Activated CD4-positive, alpha-beta memory T cell treated with anti-CD3 and anti-CD28 coated beads for 36 hours (primary cell): ENCODE measurements around the gene RGMB. TPM values are rescaled to one million over a fixed set of nuclear protein-coding genes. Genes with fewer than 3 reads are reported as not detected.
"Not testable (repeated sequence)": the region's sequence is repeated elsewhere in the genome, so short reads cannot be mapped to it uniquely, and the experiment has no call there.

Experiments used
- CTCF ChIA-PET: fragments of 350-600 bp; sonication (Branson Sonifier 250); formaldehyde crosslinking; loops from one replicate; lab custom pipeline; 2021; ENCODE audit warnings: antibody characterized with exemption, inconsistent platforms; lab: Charles Lee
- POLR2A ChIA-PET: fragments of 350-600 bp; sonication (Branson Sonifier 250); formaldehyde crosslinking; loops from one replicate; lab custom pipeline; 2021; ENCODE audit warnings: antibody characterized with exemption; lab: Charles Lee
- DNase-seq: peaks from one replicate; pipeline ENCODE4 v3.0.0-alpha.2; 2020
- H3K27ac Mint-ChIP-seq: one replicate; pipeline ENCODE4 v1.8.0; 2021; ENCODE audit warnings: mixed read lengths
- H3K27me3 Mint-ChIP-seq: one replicate; pipeline ENCODE4 v1.8.0; 2021; ENCODE audit warnings: mixed read lengths
- H3K36me3 Mint-ChIP-seq: one replicate; pipeline ENCODE4 v1.8.0; 2021; ENCODE audit warnings: mixed read lengths
- H3K4me1 Mint-ChIP-seq: one replicate; pipeline ENCODE4 v1.8.0; 2021; ENCODE audit warnings: low read depth, mixed read lengths
- H3K4me3 Mint-ChIP-seq: one replicate; pipeline ENCODE4 v1.8.0; 2021; ENCODE audit warnings: mild to moderate bottlenecking, mixed read lengths
- H3K9me3 Mint-ChIP-seq: one replicate; pipeline ENCODE4 v1.8.0; 2021; ENCODE audit warnings: mixed read lengths
- intact Hi-C: fragments of 100-400 bp; cut with micrococcal nuclease; formaldehyde crosslinking; loops from one replicate; pipeline ENCODE4 v1.15.1; 2023
- total RNA-seq, 2 experiments: library from RNA; stranded (reverse); gene quantifications; one replicate each; pipeline ENCODE4 v1.2.3, GENCODE V29; 2021

Gene RGMB, protein sequence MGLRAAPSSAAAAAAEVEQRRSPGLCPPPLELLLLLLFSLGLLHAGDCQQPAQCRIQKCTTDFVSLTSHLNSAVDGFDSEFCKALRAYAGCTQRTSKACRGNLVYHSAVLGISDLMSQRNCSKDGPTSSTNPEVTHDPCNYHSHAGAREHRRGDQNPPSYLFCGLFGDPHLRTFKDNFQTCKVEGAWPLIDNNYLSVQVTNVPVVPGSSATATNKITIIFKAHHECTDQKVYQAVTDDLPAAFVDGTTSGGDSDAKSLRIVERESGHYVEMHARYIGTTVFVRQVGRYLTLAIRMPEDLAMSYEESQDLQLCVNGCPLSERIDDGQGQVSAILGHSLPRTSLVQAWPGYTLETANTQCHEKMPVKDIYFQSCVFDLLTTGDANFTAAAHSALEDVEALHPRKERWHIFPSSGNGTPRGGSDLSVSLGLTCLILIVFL
- 1 to 10 TPM; 3.3 to 3.8 TPM for total RNA-seq

DNA sequence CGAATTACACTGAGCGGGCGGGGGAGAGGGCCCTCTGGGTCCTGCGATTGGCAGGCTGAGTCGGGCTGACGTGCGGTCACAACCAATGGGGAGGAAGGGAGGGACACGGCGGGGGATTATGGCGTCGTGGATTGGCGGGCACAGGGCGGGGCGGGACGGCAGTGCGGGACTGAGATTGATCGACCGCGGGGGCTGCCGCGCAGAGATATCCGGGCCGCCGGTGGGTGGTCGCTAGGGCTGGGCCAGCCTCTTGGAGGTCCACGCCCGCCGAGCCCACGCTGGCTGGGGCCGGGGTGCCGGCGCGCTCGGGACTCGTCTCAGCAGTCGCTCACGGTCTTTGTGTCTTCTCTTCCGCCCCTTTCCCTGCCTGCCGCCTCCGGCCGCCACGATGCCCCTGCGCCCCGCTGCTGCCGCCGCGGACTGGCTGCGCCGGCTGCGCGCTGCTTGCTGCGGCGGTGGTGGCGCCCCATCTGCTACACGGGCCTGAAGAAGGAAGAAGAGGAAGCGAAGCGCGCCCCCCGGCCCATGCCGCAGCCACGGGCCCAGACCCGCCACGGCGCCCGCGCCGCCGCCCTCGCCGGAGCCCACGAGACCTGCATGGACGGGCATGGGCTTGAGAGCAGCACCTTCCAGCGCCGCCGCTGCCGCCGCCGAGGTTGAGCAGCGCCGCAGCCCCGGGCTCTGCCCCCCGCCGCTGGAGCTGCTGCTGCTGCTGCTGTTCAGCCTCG is at the start of gene RGMB:
RGMB (plus strand) TSS at position 200 of the 728 bp plus-strand sequence; CDS start at position 608, 408 bp downstream.
- H3K27ac Mint-ChIP-seq = peak within 1 kb of the TSS; percentile 50
- peak within 1 kb of the TSS; percentile 91 for H3K4me3 Mint-ChIP-seq
- intact Hi-C loops = loop anchor here (1.0 to 10.0 kb wide), 4 partner anchors 156 to 1590 kb away; partner anchors contain the start of genes CHD1 and RIOK2
- DNase-seq = peak; percentile 95
- H3K4me1 Mint-ChIP-seq = peaks cover 45% of the 10 kb centered on the region
- ChIA-PET POLR2A (no interaction called here), CTCF (interaction anchor here (1.3 kb wide), 1 partner anchor 69 kb away, joined by 4 read pairs; no protein-coding TSS in a partner anchor)
- no peaks in the 10 kb centered on the region for H3K36me3 Mint-ChIP-seq
- peaks cover 21% of the 10 kb centered on the region for H3K27me3 Mint-ChIP-seq
- H3K9me3 Mint-ChIP-seq = no peaks in the 10 kb centered on the region

DNA sequence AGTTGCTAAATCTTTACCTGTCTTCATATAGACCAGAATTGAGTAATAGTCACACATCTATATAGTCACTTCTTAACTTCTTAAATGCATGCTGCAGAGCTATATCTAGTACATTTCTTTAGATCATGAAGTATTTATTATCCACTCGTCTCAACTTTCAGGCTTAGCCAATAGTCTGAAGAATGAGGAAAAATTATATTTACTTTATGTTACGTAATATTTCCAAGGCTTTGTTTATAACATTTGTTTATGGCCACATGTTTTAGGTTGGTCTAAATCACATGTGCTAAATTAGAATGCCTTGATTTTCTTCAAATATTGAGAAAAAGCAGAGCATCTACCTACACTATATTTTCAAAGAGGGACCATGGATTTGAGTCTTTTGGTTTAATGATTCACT is 47.2 kb upstream of the RGMB start:
- Mint-ChIP-seq H3K4me3 (no peak overlapping the region), H3K27me3 (peaks cover 6% of the 10 kb centered on the region), H3K9me3 (no peaks in the 10 kb centered on the region), H3K36me3 (no peaks in the 10 kb centered on the region), H3K4me1 (no peaks in the 10 kb centered on the region), H3K27ac (no peak overlapping the region)
- DNase-seq = no peak
- ChIA-PET CTCF (no interaction called here), POLR2A (no interaction called here)
- intact Hi-C loops = no loop called here

DNA sequence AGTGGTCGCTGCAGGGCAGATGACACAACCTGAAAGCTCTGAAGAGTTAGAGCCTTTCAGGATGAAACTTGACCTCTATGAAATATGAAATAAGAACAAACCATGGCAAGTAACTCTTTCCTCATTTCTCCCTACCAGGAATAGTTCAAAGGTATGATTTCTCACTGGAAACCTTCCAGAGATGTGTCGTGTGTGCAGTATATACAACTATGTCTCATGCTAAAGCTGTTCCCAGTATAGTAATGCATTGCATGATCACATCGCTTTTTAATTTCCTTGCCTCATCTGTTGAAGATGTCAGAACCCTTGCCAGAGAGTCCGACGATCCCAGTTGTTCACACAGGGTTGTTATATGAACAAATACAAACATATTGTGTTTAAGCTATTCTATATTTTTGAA is 45.8 kb upstream of the RGMB start:
- no peaks in the 10 kb centered on the region for H3K4me1 Mint-ChIP-seq
- H3K36me3 Mint-ChIP-seq = no peaks in the 10 kb centered on the region
- H3K4me3 Mint-ChIP-seq = no peak overlapping the region
- POLR2A ChIA-PET = no interaction called here
- H3K27me3 Mint-ChIP-seq = peaks cover 9% of the 10 kb centered on the region
- CTCF ChIA-PET = no interaction called here
- intact Hi-C loops = no loop called here
- DNase-seq = no peak
- no peak overlapping the region for H3K27ac Mint-ChIP-seq
- no peaks in the 10 kb centered on the region for H3K9me3 Mint-ChIP-seq

DNA sequence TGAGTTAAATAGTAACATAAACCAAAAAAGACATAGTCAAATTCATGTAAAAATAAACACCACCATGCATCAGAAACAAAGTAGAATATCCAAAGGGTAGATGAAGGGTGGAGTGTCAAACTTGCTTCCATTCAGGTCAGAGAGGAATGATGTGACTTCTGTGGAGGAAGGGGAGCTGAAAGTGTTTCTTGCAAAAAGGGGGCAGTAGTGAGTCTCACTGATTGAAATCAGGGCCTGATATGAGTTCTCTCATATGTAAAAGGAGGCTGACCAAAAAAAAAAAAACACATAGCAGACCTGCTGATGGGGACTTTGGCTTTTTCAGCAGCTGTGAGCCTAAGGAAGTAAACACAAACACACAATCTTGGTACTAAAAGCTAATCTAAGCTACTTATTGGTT is 38.8 kb upstream of the RGMB start:
- Mint-ChIP-seq H3K4me1 (no peaks in the 10 kb centered on the region), H3K27ac (no peak overlapping the region), H3K4me3 (no peak overlapping the region), H3K9me3 (no peaks in the 10 kb centered on the region), H3K27me3 (peaks cover 14% of the 10 kb centered on the region), H3K36me3 (no peaks in the 10 kb centered on the region)
- intact Hi-C loops = no loop called here
- ChIA-PET CTCF (interaction anchor here (0.6 to 1.0 kb wide), 3 partner anchors 18 to 35 kb away, joined by 3 read pairs; no protein-coding TSS in a partner anchor), POLR2A (no interaction called here)
- DNase-seq = no peak

DNA sequence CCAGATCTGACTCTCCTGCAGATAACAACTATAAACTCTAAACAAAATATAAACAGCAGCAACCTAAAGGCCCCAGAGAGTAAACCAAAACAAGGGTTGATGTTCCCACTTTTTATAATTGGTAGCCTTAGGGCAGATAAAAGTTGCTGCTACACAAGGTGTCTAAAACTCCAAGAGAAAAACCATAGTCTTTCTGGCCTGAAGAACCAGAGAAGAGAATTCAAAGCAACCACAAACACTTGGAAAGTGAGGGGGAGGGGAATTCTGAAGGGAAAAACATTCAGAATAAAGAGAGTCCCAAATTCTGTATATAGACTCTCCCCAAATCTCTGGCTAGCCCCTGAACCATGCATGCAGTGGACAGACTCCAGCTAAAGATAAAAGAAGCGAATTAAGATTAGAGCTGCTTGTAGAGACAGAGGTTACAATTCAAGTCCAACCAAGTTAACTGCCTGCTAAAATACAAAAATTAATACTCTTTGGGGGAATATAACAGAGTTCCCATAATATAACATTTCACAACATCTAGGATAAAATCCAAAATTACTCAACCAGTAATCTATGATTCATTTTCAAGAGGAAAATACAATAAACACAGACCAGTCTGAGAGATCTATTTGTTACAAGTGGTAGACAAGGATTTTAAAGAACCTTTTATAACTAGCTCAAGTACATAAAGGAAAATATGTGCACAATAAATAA is 37.5 kb upstream of the RGMB start:
- no peak for DNase-seq
- Mint-ChIP-seq H3K4me3 (no peak overlapping the region), H3K27me3 (peaks cover 14% of the 10 kb centered on the region), H3K9me3 (no peaks in the 10 kb centered on the region), H3K36me3 (no peaks in the 10 kb centered on the region), H3K4me1 (no peaks in the 10 kb centered on the region), H3K27ac (no peak overlapping the region)
- ChIA-PET CTCF (no interaction called here), POLR2A (no interaction called here)
- intact Hi-C loops = no loop called here

DNA sequence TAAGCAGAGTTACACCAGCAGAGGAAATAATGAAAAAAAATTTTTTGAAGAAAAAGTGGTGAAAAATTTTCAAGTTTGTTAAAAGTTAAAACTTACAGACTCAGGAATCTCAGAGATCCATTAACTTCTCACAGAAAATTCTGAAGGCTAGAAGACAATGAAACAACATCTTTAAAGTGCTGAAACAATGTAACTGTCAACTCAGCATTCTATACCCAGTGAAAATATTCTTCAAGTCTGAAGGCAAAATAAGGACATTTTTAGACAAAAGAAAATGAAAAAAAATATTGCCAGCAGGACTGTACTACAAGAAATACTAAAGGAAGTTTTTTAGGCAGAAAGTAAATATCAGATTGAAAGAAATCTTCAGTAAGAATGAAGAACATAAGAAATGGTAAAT is 36.7 kb upstream of the RGMB start:
- peaks cover 14% of the 10 kb centered on the region for H3K27me3 Mint-ChIP-seq
- CTCF ChIA-PET = no interaction called here
- H3K4me1 Mint-ChIP-seq = no peaks in the 10 kb centered on the region

DNA sequence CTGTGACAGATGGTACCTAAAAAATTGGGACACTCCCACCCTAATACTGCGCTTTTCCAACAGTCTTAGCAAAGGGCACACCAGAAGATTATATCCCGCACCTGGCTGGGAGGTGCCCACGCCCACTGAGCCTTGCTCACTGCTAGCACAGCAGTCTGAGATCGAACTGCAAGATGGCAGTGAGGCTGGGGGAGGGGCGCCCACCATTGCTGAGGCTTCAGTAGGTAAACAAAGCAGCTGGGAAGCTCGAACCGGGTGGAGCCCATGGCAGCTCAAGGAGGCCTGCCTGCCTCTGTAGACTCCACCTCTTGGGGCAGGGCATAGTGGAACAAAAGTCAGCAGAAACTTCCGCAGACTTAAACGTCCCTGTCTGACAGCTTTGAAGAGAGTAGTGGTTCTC is 36.0 kb upstream of the RGMB start:
- H3K4me3 Mint-ChIP-seq, DNase-seq, CTCF ChIA-PET, H3K27ac Mint-ChIP-seq, POLR2A ChIA-PET, H3K4me1 Mint-ChIP-seq, H3K36me3 Mint-ChIP-seq, intact Hi-C loops, H3K9me3 Mint-ChIP-seq: not testable (repeated sequence)
- H3K27me3 Mint-ChIP-seq = peaks cover 16% of the 10 kb centered on the region

More for the DNA sequence above, 36.7 kb upstream of the RGMB start:
- Mint-ChIP-seq H3K36me3 (no peaks in the 10 kb centered on the region), H3K27ac (no peak overlapping the region), H3K4me3 (no peak overlapping the region), H3K9me3 (no peaks in the 10 kb centered on the region)
- intact Hi-C loops = no loop called here
- no peak for DNase-seq
- POLR2A ChIA-PET = no interaction called here

DNA sequence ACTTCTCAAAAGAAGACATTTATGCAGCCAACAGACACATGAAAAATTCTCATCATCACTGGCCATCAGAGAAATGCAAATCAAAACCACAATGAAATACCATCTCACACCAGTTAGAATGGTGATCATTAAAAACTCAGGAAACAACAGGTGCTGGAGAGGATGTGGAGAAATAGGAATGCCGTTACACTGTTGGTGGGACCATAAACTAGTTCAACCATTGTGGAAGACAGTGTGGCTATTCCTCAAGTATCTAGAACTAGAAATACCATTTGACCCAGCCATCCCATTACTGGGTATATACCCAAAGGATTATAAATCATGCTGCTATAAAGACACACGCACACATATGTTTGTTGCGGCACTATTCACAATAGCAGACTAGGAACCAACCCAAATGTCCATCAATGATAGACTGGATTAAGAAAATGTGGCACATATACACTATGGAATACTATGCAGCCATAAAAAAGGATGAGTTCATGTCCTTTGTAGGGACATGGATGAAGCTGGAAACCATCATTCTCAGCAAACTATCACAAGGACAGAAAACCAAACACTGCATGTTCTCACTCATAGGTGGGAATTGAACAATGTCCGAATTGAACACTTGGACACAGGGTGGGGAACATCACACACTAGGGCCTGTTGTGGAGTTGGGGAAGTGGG is 34.8 kb upstream of the RGMB start:
- CTCF ChIA-PET, H3K36me3 Mint-ChIP-seq, POLR2A ChIA-PET, H3K4me3 Mint-ChIP-seq, DNase-seq, H3K4me1 Mint-ChIP-seq, H3K9me3 Mint-ChIP-seq, intact Hi-C loops, H3K27ac Mint-ChIP-seq: not testable (repeated sequence)
- H3K27me3 Mint-ChIP-seq = peaks cover 12% of the 10 kb centered on the region

DNA sequence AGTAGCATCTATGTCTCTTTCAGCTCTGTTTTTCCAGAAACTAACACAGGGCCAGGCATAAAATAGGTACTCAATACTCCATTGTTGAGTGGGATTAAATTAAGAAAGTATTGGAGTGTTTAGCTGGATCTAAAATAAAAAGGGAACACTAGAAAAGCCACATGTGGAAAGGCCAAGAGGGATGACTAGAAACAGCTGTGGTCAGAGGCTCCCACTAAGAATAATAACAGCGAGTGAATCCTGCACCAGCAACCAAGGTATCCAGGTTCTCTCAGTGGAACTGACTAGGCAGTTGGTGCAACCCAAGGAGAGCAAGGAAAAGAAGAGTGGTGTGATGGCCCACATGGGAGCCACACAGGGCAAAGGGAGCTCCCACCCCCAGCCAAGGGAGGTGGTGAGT is 31.5 kb upstream of the RGMB start:
- intact Hi-C loops = no loop called here
- CTCF ChIA-PET = interaction anchor here (1.0 kb wide), 2 partner anchors 26 to 27 kb away, joined by 4 read pairs; no protein-coding TSS in a partner anchor
- H3K27me3 Mint-ChIP-seq = peaks cover 16% of the 10 kb centered on the region
- no peaks in the 10 kb centered on the region for H3K4me1 Mint-ChIP-seq
- DNase-seq = no peak
- H3K4me3 Mint-ChIP-seq = no peak overlapping the region
- peaks cover 5% of the 10 kb centered on the region for H3K9me3 Mint-ChIP-seq
- no peak overlapping the region for H3K27ac Mint-ChIP-seq
- POLR2A ChIA-PET = no interaction called here
- H3K36me3 Mint-ChIP-seq = no peaks in the 10 kb centered on the region

DNA sequence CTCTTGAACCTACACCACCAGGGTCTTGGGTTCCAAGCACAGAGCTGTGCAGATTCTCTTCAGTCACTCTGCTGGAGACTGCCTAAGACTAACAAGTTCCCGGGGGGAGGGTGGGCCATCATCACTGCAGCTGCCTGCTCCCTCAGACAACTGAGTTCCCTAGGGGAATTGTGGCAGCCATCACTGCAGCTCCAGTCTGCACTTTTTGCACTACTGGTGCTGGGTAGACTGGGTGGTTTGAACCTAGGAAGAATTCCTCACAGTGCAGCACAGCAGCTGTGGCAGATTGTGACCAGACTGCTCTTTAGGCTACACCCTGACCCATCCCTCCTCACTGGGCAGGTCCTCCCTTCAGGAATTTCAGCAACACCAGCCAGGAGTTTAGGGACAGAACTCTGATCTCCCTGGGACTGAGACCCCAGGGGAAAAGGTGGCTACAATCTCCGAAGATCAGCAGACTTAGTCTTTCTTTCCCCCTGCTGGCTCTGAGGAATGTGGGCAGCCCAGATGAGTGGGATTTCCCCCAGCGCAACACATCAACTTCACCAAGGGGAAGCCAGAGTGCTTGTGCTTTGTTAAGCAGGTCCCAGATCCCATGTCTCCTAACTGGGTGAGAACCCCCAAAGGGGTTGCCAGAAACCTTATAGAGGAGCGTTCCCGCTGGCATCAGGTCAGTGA is 30.9 kb upstream of the RGMB start:
- intact Hi-C loops = no loop called here
- Mint-ChIP-seq H3K27me3 (peaks cover 14% of the 10 kb centered on the region), H3K4me1 (no peaks in the 10 kb centered on the region), H3K36me3 (no peaks in the 10 kb centered on the region), H3K9me3 (peaks cover 5% of the 10 kb centered on the region), H3K4me3 (no peak overlapping the region), H3K27ac (no peak overlapping the region)
- DNase-seq = no peak
- POLR2A ChIA-PET = no interaction called here
- CTCF ChIA-PET = no interaction called here

DNA sequence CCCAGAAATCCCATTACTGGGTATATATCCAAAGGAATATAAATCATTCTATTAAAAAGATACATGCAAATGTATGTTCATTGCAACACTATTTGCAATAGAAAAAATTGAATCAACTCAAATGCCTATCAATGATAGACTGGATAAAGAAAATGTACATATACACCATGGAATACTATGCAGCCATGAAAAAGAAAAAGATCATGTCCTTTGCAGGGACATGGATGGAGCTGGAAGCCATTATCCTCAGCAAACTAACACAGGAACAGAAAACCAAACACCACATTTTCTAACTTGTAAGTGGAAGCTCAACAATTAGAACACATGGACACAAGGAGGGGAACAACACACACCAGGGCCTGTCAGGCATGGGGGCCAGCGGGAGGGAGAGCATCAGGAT is 25.2 kb upstream of the RGMB start:
- DNase-seq, H3K4me3 Mint-ChIP-seq, POLR2A ChIA-PET, CTCF ChIA-PET, intact Hi-C loops, H3K4me1 Mint-ChIP-seq, H3K27ac Mint-ChIP-seq, H3K9me3 Mint-ChIP-seq, H3K36me3 Mint-ChIP-seq: not testable (repeated sequence)
- H3K27me3 Mint-ChIP-seq = peaks cover 10% of the 10 kb centered on the region
